ENCODE data around the gene KIF3A.

DNA sequence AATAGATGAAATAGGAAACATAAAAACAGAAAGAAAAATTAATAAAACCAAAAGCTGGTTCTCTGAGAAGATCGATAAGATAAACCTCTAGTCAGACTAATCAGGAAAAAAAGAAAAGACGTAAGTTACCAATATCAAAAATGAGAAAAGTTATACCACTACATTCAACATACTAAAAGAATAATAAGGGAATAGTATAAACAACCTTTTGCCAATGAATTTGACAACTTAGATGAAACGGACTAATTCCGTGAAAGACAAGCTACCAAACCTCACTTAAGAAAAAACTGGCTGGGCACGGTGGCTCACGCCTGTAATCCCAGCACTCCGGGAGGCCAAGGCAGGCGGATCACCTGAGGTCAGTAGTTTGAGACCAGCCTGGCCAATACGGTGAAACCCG, 7.5 kb downstream of the KIF3A start:
- TF ChIP-seq, protein P1, sequence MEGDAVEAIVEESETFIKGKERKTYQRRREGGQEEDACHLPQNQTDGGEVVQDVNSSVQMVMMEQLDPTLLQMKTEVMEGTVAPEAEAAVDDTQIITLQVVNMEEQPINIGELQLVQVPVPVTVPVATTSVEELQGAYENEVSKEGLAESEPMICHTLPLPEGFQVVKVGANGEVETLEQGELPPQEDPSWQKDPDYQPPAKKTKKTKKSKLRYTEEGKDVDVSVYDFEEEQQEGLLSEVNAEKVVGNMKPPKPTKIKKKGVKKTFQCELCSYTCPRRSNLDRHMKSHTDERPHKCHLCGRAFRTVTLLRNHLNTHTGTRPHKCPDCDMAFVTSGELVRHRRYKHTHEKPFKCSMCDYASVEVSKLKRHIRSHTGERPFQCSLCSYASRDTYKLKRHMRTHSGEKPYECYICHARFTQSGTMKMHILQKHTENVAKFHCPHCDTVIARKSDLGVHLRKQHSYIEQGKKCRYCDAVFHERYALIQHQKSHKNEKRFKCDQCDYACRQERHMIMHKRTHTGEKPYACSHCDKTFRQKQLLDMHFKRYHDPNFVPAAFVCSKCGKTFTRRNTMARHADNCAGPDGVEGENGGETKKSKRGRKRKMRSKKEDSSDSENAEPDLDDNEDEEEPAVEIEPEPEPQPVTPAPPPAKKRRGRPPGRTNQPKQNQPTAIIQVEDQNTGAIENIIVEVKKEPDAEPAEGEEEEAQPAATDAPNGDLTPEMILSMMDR (IDR thresholded peaks at IDR 0.05; ENCODE audit: borderline replicate concordance, extremely low read depth, low read length, poor library complexity, severe bottlenecking): no peak
- no peak for TF ChIP-seq EZH2 (IDR thresholded peaks at IDR 0.05; ENCODE audit: borderline replicate concordance, low read depth, low read length, severe bottlenecking)
